ENCODE measurements around the gene OTOP3. TPM values are rescaled to one million over a fixed set of nuclear protein-coding genes. Genes with fewer than 3 reads are reported as not detected.

The OTOP3 gene
- total and polyA plus RNA-seq, 2 of the 4 experiments (the other 2 are of a cell fraction) = not detected

GRCh38 chr17:74945543-74945942 is 9.8 kb downstream of the OTOP3 start:
- Histone ChIP-seq H3K4ac (ENCODE audit: low read depth, low read length) (no peak overlapping the region), H4K20me1 (ENCODE audit: insufficient read depth, low read length) (no peaks in the 10 kb centered on the region), H2AFZ (replicated peaks; ENCODE audit: low read length, poor library complexity) (no peak overlapping the region), H2AK5ac (ENCODE audit: low read depth, low read length) (no peak overlapping the region), H3K9me3 (ENCODE audit: control insufficient read depth, insufficient read depth, low read length) (no peaks in the 10 kb centered on the region), H3K9ac (ENCODE audit: low read depth, low read length) (no peak overlapping the region), H3K4me3 (ENCODE audit: insufficient read depth, low read depth, low read length) (no peak overlapping the region), H3K79me1 (ENCODE audit: low read depth in 1 of 2, low read length in 2 of 2) (no peaks in the 10 kb centered on the region), H3K36me3 (ENCODE audit: control insufficient read depth, insufficient read depth, low read length) (no peaks in the 10 kb centered on the region), H3K4me1 (ENCODE audit: control insufficient read depth, insufficient read depth, low read length) (no peaks in the 10 kb centered on the region), H4K91ac (ENCODE audit: insufficient read depth, low read depth, low read length) (no peak overlapping the region), H3K4me2 (ENCODE audit: low read depth, low read length) (no peak overlapping the region), H3K27me3 (ENCODE audit: control insufficient read depth, insufficient read depth, low read length) (peaks cover 53% of the 10 kb centered on the region), H3K23ac (ENCODE audit: low read depth, low read length) (no peak overlapping the region), H2BK20ac (ENCODE audit: low read depth, low read length) (no peak overlapping the region), H3K18ac (ENCODE audit: low read depth, low read length) (no peak overlapping the region), H3K14ac (replicated peaks; ENCODE audit: low read depth, low read length) (no peak overlapping the region), H4K8ac (ENCODE audit: low read depth in 2 of 2, low read length in 2 of 2) (no peak overlapping the region), H2BK15ac (ENCODE audit: low read depth, low read length) (no peak overlapping the region), H3K27ac (ENCODE audit: insufficient read depth, low read length) (no peak overlapping the region), H3K9me1 (ENCODE audit: insufficient read depth, low read length) (no peaks in the 10 kb centered on the region), H3K56ac (ENCODE audit: extremely low read depth, insufficient read depth, low read length) (no peak overlapping the region), H2BK120ac (ENCODE audit: low read depth, low read length) (no peak overlapping the region), H2BK5ac (ENCODE audit: low read depth, low read length, poor library complexity, severe bottlenecking) (no peak overlapping the region), H2AK9ac (replicated peaks; ENCODE audit: low read depth, low read length, poor library complexity) (no peak overlapping the region), H4K5ac (ENCODE audit: low read depth, low read length) (no peak overlapping the region)
- intact Hi-C loops (cut with micrococcal nuclease) = no loop called here
- BruUV-seq (replicated peaks) = no TSS peak
- dilution Hi-C loops (cut with HindIII; ENCODE audit: low sequenced_read_pairs, unreplicated experiment) = no loop called here
- TF ChIP-seq ELK1 (IDR thresholded peaks at IDR 0.05; ENCODE audit: borderline replicate concordance, low read depth, low read length) (no peak), CEBPB (IDR thresholded peaks at IDR 0.05; ENCODE audit: low read depth, low read length) (no peak), RCOR1 (IDR thresholded peaks at IDR 0.05; ENCODE audit: insufficient replicate concordance, low read length) (no peak)
- no peak for DNase-seq
- ChIA-PET CTCF (no interaction called here), POLR2A (ENCODE audit: unreplicated experiment) (no interaction called here)
- in situ Hi-C loops (cut with MboI; ENCODE audit: low sequenced_read_pairs) = no loop called here
- WGBS, 2 experiments (ENCODE audit: extremely low coverage in 2 of 2, insufficient read length in 1 of 2) = no CpG with 5 or more reads among the region's 6 CpGs
- no peak for ATAC-seq (ENCODE audit: low read depth)
